ENCODE measurements around the gene SNX12. TPM values are rescaled to one million over a fixed set of nuclear protein-coding genes. Genes with fewer than 3 reads are reported as not detected.
A peak's percentile ranks its signal among the peaks of the same experiment; 100 is the strongest.

The SNX12 gene
- total and polyA plus RNA-seq, 4 donors, result 4.5 to 21.7 (median 15.8) TPM

DNA sequence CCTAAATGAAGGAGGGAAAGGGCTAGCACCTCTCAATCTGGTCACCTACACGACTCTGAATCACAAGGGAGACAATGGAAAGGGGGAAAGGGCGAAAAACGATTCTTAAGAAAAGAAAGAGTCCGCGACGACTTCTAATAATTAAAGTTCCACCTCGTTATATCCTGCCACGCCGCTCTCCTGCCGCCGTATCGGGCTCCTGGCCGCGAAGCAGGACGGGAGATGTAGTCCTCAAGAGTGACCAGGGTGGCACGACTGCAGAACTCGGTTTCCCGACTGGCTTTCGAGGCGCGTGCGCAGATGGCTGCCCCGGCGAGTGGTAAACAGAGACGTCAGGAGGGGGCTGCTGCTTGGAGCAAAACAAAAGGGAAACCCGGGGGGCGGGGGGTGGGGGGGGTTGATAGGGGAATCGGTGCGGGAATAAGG is 27.4 kb upstream of the SNX12 start, which contains the start of gene FOXO4:
FOXO4 (plus strand) TSS at position 297 of the 426 bp plus-strand sequence. CDS start 678 bp downstream, outside the sequence.
- peak within 1 kb of the TSS; percentile 66 to 81 (median 74) for H3K4me3 ChIP-seq (ENCODE audit: low read depth in 1 of 3, low read length in 3 of 3)
- H3K4me1 ChIP-seq (ENCODE audit: control insufficient read depth in 4 of 4, insufficient read depth in 4 of 4, low read length in 3 of 4), result peaks cover 4 to 16% (median 10%) of the 10 kb centered on the region in 4 donors
- H3K36me3 ChIP-seq (ENCODE audit: control insufficient read depth in 4 of 4, insufficient read depth in 3 of 4, low read depth in 1 of 4, low read length in 3 of 4), result no peaks in the 10 kb centered on the region
- TF ChIP-seq HNF4G (IDR thresholded peaks at IDR 0.05) (no peak), YY1 (IDR thresholded peaks at IDR 0.05) (peak; percentile 22)
- H3K9ac ChIP-seq (ENCODE audit: low read depth in 1 of 2, low read length in 2 of 2), result peak within 1 kb of the TSS; percentile 30 to 89
- DNase-seq (ENCODE audit: low spot score), result peak; percentile 85
- peak within 1 kb of the TSS; percentile 31 to 35 for H3K27ac ChIP-seq (ENCODE audit: low read depth in 1 of 2, low read length in 2 of 2)
- under 1% methylated on average over 27 of the region's 29 CpGs for WGBS
- H3K27me3 ChIP-seq (ENCODE audit: control insufficient read depth in 4 of 4, insufficient read depth in 4 of 4, low read length in 3 of 4), result no peaks in the 10 kb centered on the region
- H3K9me3 ChIP-seq (ENCODE audit: control insufficient read depth in 4 of 4, low read length in 3 of 4), result no peaks in the 10 kb centered on the region

DNA sequence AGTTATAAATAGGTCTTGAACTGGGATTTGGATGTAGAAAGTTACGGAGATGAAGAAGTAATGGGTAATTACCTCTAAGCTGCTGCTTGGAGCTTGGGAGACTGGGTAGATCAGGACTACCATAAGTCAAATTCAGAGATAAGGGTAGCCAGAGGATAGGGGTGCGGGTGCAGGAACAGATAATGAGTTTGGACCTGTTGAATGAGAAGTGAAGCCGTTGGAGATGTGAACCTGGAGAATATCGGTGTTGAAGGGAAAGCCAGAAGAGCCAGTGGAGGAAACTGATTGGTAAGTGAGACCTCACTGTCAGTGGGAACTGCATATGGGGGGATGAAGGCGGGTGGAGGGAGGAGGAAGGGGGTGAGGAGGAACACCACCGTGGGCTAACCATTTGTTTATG is 26.9 kb upstream of the SNX12 start:
- peak overlapping the region; percentile 15 to 89 for H3K9ac ChIP-seq (ENCODE audit: low read depth in 1 of 2, low read length in 2 of 2)
- peak overlapping the region; percentile 7 to 74 (median 66) for H3K4me3 ChIP-seq (ENCODE audit: low read depth in 1 of 3, low read length in 3 of 3)
- no peak overlapping the region for H3K27ac ChIP-seq (ENCODE audit: low read depth in 1 of 2, low read length in 2 of 2)
- no peaks in the 10 kb centered on the region for H3K36me3 ChIP-seq (ENCODE audit: control insufficient read depth in 4 of 4, insufficient read depth in 3 of 4, low read depth in 1 of 4, low read length in 3 of 4)
- no peaks in the 10 kb centered on the region for H3K9me3 ChIP-seq (ENCODE audit: control insufficient read depth in 4 of 4, low read length in 3 of 4)
- 29% methylated on average over 6 of the region's 6 CpGs for WGBS
- peaks cover 4 to 16% (median 10%) of the 10 kb centered on the region in 4 donors for H3K4me1 ChIP-seq (ENCODE audit: control insufficient read depth in 4 of 4, insufficient read depth in 4 of 4, low read length in 3 of 4)
- no peaks in the 10 kb centered on the region for H3K27me3 ChIP-seq (ENCODE audit: control insufficient read depth in 4 of 4, insufficient read depth in 4 of 4, low read length in 3 of 4)
- TF ChIP-seq, protein P1, sequence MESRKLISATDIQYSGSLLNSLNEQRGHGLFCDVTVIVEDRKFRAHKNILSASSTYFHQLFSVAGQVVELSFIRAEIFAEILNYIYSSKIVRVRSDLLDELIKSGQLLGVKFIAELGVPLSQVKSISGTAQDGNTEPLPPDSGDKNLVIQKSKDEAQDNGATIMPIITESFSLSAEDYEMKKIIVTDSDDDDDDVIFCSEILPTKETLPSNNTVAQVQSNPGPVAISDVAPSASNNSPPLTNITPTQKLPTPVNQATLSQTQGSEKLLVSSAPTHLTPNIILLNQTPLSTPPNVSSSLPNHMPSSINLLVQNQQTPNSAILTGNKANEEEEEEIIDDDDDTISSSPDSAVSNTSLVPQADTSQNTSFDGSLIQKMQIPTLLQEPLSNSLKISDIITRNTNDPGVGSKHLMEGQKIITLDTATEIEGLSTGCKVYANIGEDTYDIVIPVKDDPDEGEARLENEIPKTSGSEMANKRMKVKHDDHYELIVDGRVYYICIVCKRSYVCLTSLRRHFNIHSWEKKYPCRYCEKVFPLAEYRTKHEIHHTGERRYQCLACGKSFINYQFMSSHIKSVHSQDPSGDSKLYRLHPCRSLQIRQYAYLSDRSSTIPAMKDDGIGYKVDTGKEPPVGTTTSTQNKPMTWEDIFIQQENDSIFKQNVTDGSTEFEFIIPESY (IDR thresholded peaks at IDR 0.05), result no peak
- TF ChIP-seq YY1 (IDR thresholded peaks at IDR 0.05) (no peak), SP1 (IDR thresholded peaks at IDR 0.05) (no peak), GABPA (IDR thresholded peaks at IDR 0.05 in 1 of 2, conservative IDR thresholded peaks at IDR 0.05 in 1 of 2) (no peak), RXRA (IDR thresholded peaks at IDR 0.05) (no peak)
- TF ChIP-seq, protein P2, sequence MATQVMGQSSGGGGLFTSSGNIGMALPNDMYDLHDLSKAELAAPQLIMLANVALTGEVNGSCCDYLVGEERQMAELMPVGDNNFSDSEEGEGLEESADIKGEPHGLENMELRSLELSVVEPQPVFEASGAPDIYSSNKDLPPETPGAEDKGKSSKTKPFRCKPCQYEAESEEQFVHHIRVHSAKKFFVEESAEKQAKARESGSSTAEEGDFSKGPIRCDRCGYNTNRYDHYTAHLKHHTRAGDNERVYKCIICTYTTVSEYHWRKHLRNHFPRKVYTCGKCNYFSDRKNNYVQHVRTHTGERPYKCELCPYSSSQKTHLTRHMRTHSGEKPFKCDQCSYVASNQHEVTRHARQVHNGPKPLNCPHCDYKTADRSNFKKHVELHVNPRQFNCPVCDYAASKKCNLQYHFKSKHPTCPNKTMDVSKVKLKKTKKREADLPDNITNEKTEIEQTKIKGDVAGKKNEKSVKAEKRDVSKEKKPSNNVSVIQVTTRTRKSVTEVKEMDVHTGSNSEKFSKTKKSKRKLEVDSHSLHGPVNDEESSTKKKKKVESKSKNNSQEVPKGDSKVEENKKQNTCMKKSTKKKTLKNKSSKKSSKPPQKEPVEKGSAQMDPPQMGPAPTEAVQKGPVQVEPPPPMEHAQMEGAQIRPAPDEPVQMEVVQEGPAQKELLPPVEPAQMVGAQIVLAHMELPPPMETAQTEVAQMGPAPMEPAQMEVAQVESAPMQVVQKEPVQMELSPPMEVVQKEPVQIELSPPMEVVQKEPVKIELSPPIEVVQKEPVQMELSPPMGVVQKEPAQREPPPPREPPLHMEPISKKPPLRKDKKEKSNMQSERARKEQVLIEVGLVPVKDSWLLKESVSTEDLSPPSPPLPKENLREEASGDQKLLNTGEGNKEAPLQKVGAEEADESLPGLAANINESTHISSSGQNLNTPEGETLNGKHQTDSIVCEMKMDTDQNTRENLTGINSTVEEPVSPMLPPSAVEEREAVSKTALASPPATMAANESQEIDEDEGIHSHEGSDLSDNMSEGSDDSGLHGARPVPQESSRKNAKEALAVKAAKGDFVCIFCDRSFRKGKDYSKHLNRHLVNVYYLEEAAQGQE (IDR thresholded peaks at IDR 0.05), result no peak
- TF ChIP-seq, protein P3, sequence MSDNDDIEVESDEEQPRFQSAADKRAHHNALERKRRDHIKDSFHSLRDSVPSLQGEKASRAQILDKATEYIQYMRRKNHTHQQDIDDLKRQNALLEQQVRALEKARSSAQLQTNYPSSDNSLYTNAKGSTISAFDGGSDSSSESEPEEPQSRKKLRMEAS (IDR thresholded peaks at IDR 0.05), result no peak
- DNase-seq (ENCODE audit: low spot score), result no peak

DNA sequence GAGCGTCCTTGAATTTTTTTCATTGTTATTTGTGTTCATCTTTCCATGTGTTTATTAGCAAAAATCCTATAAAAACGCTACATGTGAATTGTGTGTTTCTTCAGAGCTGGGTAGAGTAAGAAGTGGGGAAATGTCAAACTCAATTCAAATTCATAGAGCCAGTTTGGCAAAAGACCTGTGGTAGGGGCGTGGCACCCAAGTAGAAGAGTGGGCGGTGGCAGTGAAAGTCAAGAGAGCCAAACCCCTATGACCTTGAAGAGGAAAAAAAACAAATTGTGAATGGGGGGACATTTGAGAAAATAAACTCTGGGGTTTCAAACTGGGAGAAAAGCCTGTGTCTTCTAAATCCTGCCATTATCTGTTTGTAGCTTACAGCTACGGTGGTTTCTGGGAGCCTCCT is 23.1 kb upstream of the SNX12 start:
- no peak overlapping the region for H3K27ac ChIP-seq (ENCODE audit: low read depth in 1 of 2, low read length in 2 of 2)
- WGBS, result 93% methylated on average over 5 of the region's 5 CpGs
- TF ChIP-seq, protein P1 (IDR thresholded peaks at IDR 0.05), result no peak
- TF ChIP-seq RAD21 (IDR thresholded peaks at IDR 0.05) (no peak), EGR1 (IDR thresholded peaks at IDR 0.05; ENCODE audit: low read depth in 2 of 2) (no peak), GABPA (IDR thresholded peaks at IDR 0.05 in 1 of 2, conservative IDR thresholded peaks at IDR 0.05 in 1 of 2) (no peak), NR2F2 (IDR thresholded peaks at IDR 0.05) (no peak), JUND (IDR thresholded peaks at IDR 0.05) (no peak), TAF1 (conservative IDR thresholded peaks at IDR 0.05) (no peak), HNF4G (IDR thresholded peaks at IDR 0.05) (no peak), FOXA2 (IDR thresholded peaks at IDR 0.05) (no peak), RXRA (IDR thresholded peaks at IDR 0.05) (no peak), SP1 (IDR thresholded peaks at IDR 0.05) (no peak), YY1 (IDR thresholded peaks at IDR 0.05) (no peak)
- TF ChIP-seq, protein P2 (IDR thresholded peaks at IDR 0.05), result no peak
- TF ChIP-seq, protein P3 (IDR thresholded peaks at IDR 0.05), result no peak

More for the DNA sequence above, 23.1 kb upstream of the SNX12 start:
- Histone ChIP-seq H3K36me3 (ENCODE audit: control insufficient read depth in 4 of 4, insufficient read depth in 3 of 4, low read depth in 1 of 4, low read length in 3 of 4) (no peaks in the 10 kb centered on the region), H3K4me3 (ENCODE audit: low read depth in 1 of 3, low read length in 3 of 3) (no peak overlapping the region), H3K27me3 (ENCODE audit: control insufficient read depth in 4 of 4, insufficient read depth in 4 of 4, low read length in 3 of 4) (no peaks in the 10 kb centered on the region), H3K9ac (ENCODE audit: low read depth in 1 of 2, low read length in 2 of 2) (no peak overlapping the region), H3K9me3 (ENCODE audit: control insufficient read depth in 4 of 4, low read length in 3 of 4) (no peaks in the 10 kb centered on the region), H3K4me1 (ENCODE audit: control insufficient read depth in 4 of 4, insufficient read depth in 4 of 4, low read length in 3 of 4) (peaks cover 2 to 6% (median 4%) of the 10 kb centered on the region in 4 donors)
- no peak for DNase-seq (ENCODE audit: low spot score)

Data from liver (tissue), 9 donors.